Tibial nerve (tissue), 4 donors: ENCODE results near the gene SCAPER. TPM values are rescaled to one million over a fixed set of nuclear protein-coding genes. Genes with fewer than 3 reads are reported as not detected.

Source experiments
- DNase-seq, 2 donors: peaks; one replicate each; pipeline ENCODE4 v3.0.0-alpha.2; 2019; ENCODE audit warnings: low spot score in 2 of 2
- H3K27ac ChIP-seq, 4 donors: fragments of 200-600 bp; sonication (generic) in 3 of 4; one replicate each; pipeline ENCODE4 v1.5.1; 2017 to 2019; ENCODE audit warnings: mild to moderate bottlenecking in 1 of 4
- H3K27me3 ChIP-seq, 2 donors: fragments of 200-600 bp; sonication (generic) in 1 of 2; one replicate each; pipeline versions ENCODE4 v1.5.1 to v1.6.0; 2017 to 2019
- H3K36me3 ChIP-seq, 3 donors: fragments of 200-600 bp; sonication (generic); one replicate each; pipeline ENCODE4 v1.5.1; 2018 to 2019
- H3K4me1 ChIP-seq, 4 donors: fragments of 200-600 bp; sonication (generic) in 3 of 4; one replicate each; pipeline ENCODE4 v1.5.1; 2017 to 2019
- H3K4me3 ChIP-seq, 4 donors: fragments of 200-600 bp; sonication (generic) in 3 of 4; one replicate each; pipeline ENCODE4 v1.5.1; 2017 to 2019; ENCODE audit warnings: mild to moderate bottlenecking in 1 of 4, moderate library complexity in 1 of 4
- H3K9me3 ChIP-seq, 4 donors: fragments of 200-600 bp; sonication (generic) in 3 of 4; one replicate each; pipeline ENCODE4 v1.5.1; 2017 to 2019
- EP300 ChIP-seq, 2 donors: sonication (generic); formaldehyde crosslinking; IDR thresholded peaks; one replicate each; pipeline ENCODE4 v1.6.1; 2017; ENCODE audit warnings: antibody characterized with exemption in 2 of 2, mild to moderate bottlenecking in 1 of 2
- POLR2A ChIP-seq, 2 donors: fragments of 450-650 bp; IDR thresholded peaks; one replicate each; pipeline ENCODE4 v1.6.1; 2017; ENCODE audit warnings: antibody characterized with exemption in 2 of 2, mild to moderate bottlenecking in 2 of 2, moderate library complexity in 2 of 2
- WGBS, 2 donors: methylation state at CpG; one replicate each; pipeline ENCODE4 v1.1.5; 2018; 5-methylcytosine and 5-hydroxymethylcytosine counted together
- total RNA-seq, 4 donors: library from RNA; depleted of rRNA; stranded (reverse); fragments of >200 nt; gene quantifications; one replicate each; pipeline ENCODE4 v1.1.0, GENCODE V29; 2016
- TF ChIP-seq, protein P1 (sequence below), 5 experiments: fragments of 200-600 bp in 3 of 5; fragments of 450-650 bp in 2 of 5; sonication (generic) in 3 of 5; IDR thresholded peaks; one replicate each; pipeline ENCODE4 v1.5.1; 2016 to 2019; ENCODE audit warnings: antibody characterized with exemption in 5 of 5, mild to moderate bottlenecking in 3 of 5, moderate library complexity in 2 of 5

SCAPER gene
- total RNA-seq, 4 donors from 2014 or later, result 25.5 to 45.3 (median 37.3) TPM

DNA sequence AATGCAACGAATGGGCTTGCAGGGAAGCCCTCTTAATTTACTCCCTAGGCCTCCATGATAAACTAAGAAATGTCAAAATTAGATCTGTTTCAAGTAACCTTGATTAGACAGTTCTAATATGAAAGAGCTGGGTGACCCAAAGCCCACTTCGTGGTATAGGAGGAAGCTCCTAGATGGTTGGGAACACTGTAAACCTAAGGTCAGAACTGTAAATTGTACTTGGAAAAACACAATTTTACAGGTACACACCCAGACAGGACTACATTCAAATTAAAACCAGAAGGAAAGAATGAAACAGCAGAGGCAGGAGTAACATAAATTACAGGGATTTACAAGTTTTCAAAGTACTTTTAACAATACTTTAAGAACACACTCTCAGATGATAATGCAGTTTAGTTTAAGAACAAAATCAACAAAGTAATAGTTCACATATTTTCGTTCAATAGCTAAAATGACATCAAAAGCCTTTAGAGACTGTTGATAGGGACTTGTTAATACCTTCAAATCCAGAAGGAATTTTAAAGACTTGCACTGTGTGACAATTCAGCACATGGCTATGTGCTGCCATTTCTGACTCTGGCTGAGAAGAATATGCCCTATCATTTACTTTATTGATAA, 550.2 kb downstream of the SCAPER start:
- Histone ChIP-seq H3K27me3 (no peaks in the 10 kb centered on the region), H3K9me3 (no peaks in the 10 kb centered on the region), H3K27ac (no peak overlapping the region), H3K4me3 (no peak overlapping the region), H3K4me1 (no peaks in the 10 kb centered on the region), H3K36me3 (peaks cover 0 to 27% (median 0%) of the 10 kb centered on the region in 3 donors)
- DNase-seq, result no peak
- TF ChIP-seq POLR2A (IDR thresholded peaks at IDR 0.05) (no peak), EP300 (IDR thresholded peaks at IDR 0.05) (no peak)
- TF ChIP-seq, protein P1, sequence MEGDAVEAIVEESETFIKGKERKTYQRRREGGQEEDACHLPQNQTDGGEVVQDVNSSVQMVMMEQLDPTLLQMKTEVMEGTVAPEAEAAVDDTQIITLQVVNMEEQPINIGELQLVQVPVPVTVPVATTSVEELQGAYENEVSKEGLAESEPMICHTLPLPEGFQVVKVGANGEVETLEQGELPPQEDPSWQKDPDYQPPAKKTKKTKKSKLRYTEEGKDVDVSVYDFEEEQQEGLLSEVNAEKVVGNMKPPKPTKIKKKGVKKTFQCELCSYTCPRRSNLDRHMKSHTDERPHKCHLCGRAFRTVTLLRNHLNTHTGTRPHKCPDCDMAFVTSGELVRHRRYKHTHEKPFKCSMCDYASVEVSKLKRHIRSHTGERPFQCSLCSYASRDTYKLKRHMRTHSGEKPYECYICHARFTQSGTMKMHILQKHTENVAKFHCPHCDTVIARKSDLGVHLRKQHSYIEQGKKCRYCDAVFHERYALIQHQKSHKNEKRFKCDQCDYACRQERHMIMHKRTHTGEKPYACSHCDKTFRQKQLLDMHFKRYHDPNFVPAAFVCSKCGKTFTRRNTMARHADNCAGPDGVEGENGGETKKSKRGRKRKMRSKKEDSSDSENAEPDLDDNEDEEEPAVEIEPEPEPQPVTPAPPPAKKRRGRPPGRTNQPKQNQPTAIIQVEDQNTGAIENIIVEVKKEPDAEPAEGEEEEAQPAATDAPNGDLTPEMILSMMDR (IDR thresholded peaks at IDR 0.05), result no peak
- WGBS, 2 donors, result 86 to 89% methylated on average over 3 of the region's 3 CpGs

DNA sequence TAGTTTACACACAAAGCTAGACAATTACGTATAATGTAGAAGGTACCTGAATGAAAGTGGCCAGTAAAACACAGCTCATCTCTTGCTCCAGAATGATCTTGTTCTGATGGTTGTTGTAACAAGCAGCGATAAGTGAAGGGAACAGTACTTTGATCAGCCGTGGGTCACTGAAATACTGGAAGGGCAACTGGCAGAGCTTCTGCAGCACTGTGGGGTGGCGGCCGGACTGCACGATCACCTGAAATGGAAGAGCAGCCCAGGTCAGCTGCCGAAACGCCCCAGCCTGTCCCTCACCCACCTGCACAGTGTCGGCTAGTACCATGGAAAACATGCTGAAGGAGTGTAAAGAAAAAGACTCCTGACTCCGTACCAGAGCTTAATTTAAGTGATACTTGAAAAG, 551.2 kb downstream of the SCAPER start:
- H3K27ac ChIP-seq, result no peak overlapping the region
- no peak for TF ChIP-seq POLR2A (IDR thresholded peaks at IDR 0.05)
- peaks cover 0 to 28% (median 0%) of the 10 kb centered on the region in 3 donors for H3K36me3 ChIP-seq
- WGBS, 2 donors, result 93 to 94% methylated on average over 10 of the region's 10 CpGs
- H3K9me3 ChIP-seq, result no peaks in the 10 kb centered on the region
- DNase-seq, result no peak
- no peaks in the 10 kb centered on the region for H3K4me1 ChIP-seq
- no peak overlapping the region for H3K4me3 ChIP-seq
- peaks cover 0 to 8% of the 10 kb centered on the region in 2 donors for H3K27me3 ChIP-seq

DNA sequence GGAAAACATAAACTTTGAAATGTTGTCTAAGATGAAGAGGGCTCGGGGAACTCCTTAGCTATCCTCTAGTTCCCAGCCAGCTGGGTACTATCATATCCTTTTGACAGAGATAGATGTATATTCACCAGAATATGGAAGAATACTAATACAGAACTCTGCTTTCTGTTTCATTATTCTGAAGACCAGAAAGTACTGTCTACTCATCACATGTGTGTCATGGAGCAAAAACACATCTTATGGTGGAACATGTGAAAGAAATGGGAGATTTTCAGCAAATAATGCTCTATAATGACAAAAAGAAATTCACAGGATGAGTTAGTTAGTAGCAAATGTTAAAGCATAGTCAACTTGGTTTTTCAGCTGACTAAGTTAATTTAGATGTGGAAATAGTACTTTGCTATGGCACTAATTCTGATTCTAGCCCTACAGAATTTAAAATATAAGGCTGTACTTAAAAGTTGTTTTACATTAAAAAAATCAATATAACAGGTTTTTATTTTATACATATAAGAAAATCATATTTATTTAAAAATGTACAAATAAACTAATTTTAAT, 552.0 kb downstream of the SCAPER start:
- WGBS, 2 donors, result 94 to 98% methylated on average over 1 of the region's 1 CpG
- no peaks in the 10 kb centered on the region for H3K4me1 ChIP-seq
- H3K4me3 ChIP-seq, result no peak overlapping the region
- peaks cover 0 to 34% (median 0%) of the 10 kb centered on the region in 3 donors for H3K36me3 ChIP-seq
- no peak for DNase-seq
- H3K27me3 ChIP-seq, result peaks cover 0 to 16% of the 10 kb centered on the region in 2 donors
- H3K9me3 ChIP-seq, result no peaks in the 10 kb centered on the region
- TF ChIP-seq POLR2A (IDR thresholded peaks at IDR 0.05), result no peak
- TF ChIP-seq, protein P1 (IDR thresholded peaks at IDR 0.05), result no peak
- no peak for TF ChIP-seq EP300 (IDR thresholded peaks at IDR 0.05)
- H3K27ac ChIP-seq, result no peak overlapping the region

DNA sequence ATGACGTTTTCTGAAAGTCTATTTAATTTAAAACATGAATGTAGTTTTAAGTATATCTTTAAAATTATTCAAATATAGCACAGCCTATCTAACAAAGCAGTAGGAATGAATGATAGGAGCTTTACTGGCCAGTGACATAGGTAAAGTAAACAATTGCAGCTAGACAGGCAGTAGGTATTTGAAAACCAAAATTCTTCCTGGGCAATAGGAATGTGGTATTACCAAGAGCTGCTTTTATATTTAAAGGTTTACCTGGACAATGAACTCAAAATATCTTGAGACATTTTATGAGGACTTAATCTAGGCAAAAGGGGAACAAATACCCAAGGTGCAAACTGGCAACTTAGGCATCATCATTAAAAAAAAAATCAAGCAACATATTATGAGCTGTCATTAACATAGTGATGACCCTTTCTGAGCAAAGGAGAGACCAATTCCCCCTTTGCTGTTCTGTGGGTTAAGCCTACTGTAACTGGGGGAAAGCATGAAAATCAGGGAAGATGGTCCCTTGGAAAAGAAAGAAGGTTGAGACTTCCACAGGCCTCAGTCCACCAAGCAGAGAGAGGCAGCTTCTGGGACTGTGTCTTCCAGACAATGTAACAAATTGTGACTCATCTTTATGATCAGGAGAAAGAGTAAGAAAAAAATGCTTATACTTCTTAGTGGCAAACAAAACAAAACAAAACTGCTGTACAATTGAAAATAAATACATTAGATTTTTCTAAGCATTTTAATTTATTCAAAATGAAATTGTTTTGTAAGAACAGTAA, 555.7 kb downstream of the SCAPER start:
- 98% methylated on average over 1 of the region's 1 CpG for WGBS, 2 donors
- peaks cover 0 to 22% (median 16%) of the 10 kb centered on the region in 4 donors for H3K4me1 ChIP-seq

DNA sequence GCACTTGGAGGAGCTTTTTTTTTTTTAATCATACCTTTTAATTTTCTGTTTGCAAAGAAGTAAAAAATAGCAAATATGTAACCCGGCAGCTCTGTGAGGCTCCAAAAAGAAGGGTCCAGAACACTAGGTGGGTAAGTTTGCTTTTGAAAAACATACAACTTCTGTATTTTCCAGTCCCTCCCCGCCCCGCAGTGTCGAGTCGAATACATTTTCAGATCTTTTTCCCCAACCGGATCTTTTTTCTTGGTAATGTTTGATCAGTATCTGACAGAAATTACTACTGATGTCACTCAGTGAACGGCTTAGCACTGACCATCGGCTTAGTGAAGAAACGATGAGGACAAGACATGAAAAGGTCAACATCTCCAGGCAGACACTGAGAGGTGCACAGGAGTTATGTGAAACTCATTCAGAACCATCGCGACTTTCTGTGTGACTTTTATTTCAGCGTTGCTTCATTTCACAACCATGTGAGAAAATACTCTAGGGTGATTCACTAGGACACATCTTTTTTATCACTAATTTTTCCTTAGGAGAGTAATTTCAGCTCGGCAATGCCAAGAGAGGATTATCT, 557.6 kb downstream of the SCAPER start:
- H3K4me3 ChIP-seq, result no peak overlapping the region
- peaks cover 0 to 22% (median 0%) of the 10 kb centered on the region in 3 donors for H3K36me3 ChIP-seq

More for the DNA sequence above, 555.7 kb downstream of the SCAPER start:
- no peak for DNase-seq
- Histone ChIP-seq H3K36me3 (peaks cover 0 to 34% (median 0%) of the 10 kb centered on the region in 3 donors), H3K27ac (no peak overlapping the region), H3K4me3 (no peak overlapping the region), H3K9me3 (no peaks in the 10 kb centered on the region), H3K27me3 (peaks cover 3 to 52% of the 10 kb centered on the region in 2 donors)
- TF ChIP-seq POLR2A (IDR thresholded peaks at IDR 0.05) (no peak), EP300 (IDR thresholded peaks at IDR 0.05) (no peak)

More for the DNA sequence above, 557.6 kb downstream of the SCAPER start:
- DNase-seq, result no peak
- no peaks in the 10 kb centered on the region for H3K9me3 ChIP-seq
- peaks cover 0 to 30% (median 23%) of the 10 kb centered on the region in 4 donors for H3K4me1 ChIP-seq
- TF ChIP-seq EP300 (IDR thresholded peaks at IDR 0.05), result no peak
- TF ChIP-seq, protein P1 (IDR thresholded peaks at IDR 0.05), result no peak
- no peak for TF ChIP-seq POLR2A (IDR thresholded peaks at IDR 0.05)
- H3K27ac ChIP-seq, result no peak overlapping the region
- H3K27me3 ChIP-seq, result peaks cover 6 to 71% of the 10 kb centered on the region in 2 donors
- WGBS, 2 donors, result 82 to 87% methylated on average over 13 of the region's 13 CpGs
